Sigmoid colon (tissue), 7 donors: ENCODE data around the gene BCAS3. TPM values are rescaled to one million over a fixed set of nuclear protein-coding genes. Genes with fewer than 3 reads are reported as not detected.
"Not testable (repeated sequence)": the region's sequence is repeated elsewhere in the genome, so short reads cannot be mapped to it uniquely, and the experiment has no call there.

Experiments used
- DNase-seq: peaks from one replicate; pipeline ENCODE4 v3.0.0-alpha.2; 2019
- H3K27ac ChIP-seq, 4 donors: fragments of 200-600 bp; sonication (generic); one replicate each; pipeline ENCODE4 v1.5.1; 2016 to 2019; ENCODE audit warnings: mild to moderate bottlenecking in 1 of 4
- H3K27me3 ChIP-seq, 3 donors: fragments of 200-600 bp; sonication (generic); one replicate each; pipeline ENCODE4 v1.5.1; 2019; ENCODE audit warnings: mild to moderate bottlenecking in 1 of 3
- H3K36me3 ChIP-seq, 4 donors: fragments of 200-600 bp; sonication (generic); one replicate each; pipeline ENCODE4 v1.5.1; 2016 to 2019
- H3K4me1 ChIP-seq, 4 donors: fragments of 200-600 bp; sonication (generic); one replicate each; pipeline ENCODE4 v1.5.1; 2017 to 2019
- H3K4me3 ChIP-seq, 4 donors: fragments of 200-600 bp; sonication (generic); one replicate each; pipeline ENCODE4 v1.5.1; 2017 to 2019; ENCODE audit warnings: mild to moderate bottlenecking in 2 of 4, moderate library complexity in 1 of 4
- H3K9me3 ChIP-seq, 4 donors: fragments of 200-600 bp in 3 of 4; sonication (generic) in 3 of 4; one replicate each; pipeline versions ENCODE4 v1.5.1 to v1.6.1; 2013 to 2019
- CTCF ChIP-seq, 4 experiments: fragments of 450-650 bp in 3 of 4; fragments of 200-600 bp in 1 of 4; IDR thresholded peaks; one replicate each; pipeline ENCODE4 v1.5.1; 2016 to 2019; ENCODE audit warnings: antibody characterized with exemption in 4 of 4, mild to moderate bottlenecking in 3 of 4, moderate library complexity in 2 of 4
- EP300 ChIP-seq, 4 donors: sonication (generic); formaldehyde crosslinking; IDR thresholded peaks; one replicate each; pipeline ENCODE4 v1.6.1; 2017; ENCODE audit warnings: antibody characterized with exemption in 4 of 4
- POLR2A ChIP-seq, 2 donors: fragments of 450-650 bp; IDR thresholded peaks; one replicate each; pipeline ENCODE4 v1.6.1; 2016; ENCODE audit warnings: antibody characterized with exemption in 2 of 2, mild to moderate bottlenecking in 2 of 2, moderate library complexity in 2 of 2
- POLR2AphosphoS5 ChIP-seq, 4 donors: sonication (generic); formaldehyde crosslinking; IDR thresholded peaks; one replicate each; pipeline ENCODE4 v1.6.1; 2017; ENCODE audit warnings: antibody characterized with exemption in 4 of 4
- WGBS, 2 donors: extraction: QIAGEN DNeasy Blood & Tissue Kit; methylation state at CpG; one replicate each; pipeline ENCODE4 v1.1.7; 2013; 5-methylcytosine and 5-hydroxymethylcytosine counted together
- intact Hi-C: fragments of 100-400 bp; cut with DNase I; formaldehyde crosslinking; loops from one replicate; pipeline ENCODE4 v1.15.1; 2023
- polyA plus RNA-seq, 3 donors: library from polyadenylated mRNA; stranded (reverse); fragments of 200-250 nt; gene quantifications; one replicate each; pipeline ENCODE4 v1.2.3, GENCODE V29; 2013
- total RNA-seq, 4 donors: library from RNA; depleted of rRNA; stranded (reverse); fragments of >200 nt; gene quantifications; one replicate each; pipeline ENCODE4 v1.1.0, GENCODE V29; 2016
- donor health status: healthy with polysubstance abuse.
- donor health status: Bipolar disorder and iron deficiency.
- donor health status: healthy.

BCAS3 gene
- total and polyA plus RNA-seq, 7 donors, result 6.3 to 38.5 (median 28.5) TPM

GRCh38 chr17:60971515-60972369, 294.1 kb downstream of the BCAS3 start:
- Histone ChIP-seq H3K9me3 (no peaks in the 10 kb centered on the region), H3K4me1 (no peaks in the 10 kb centered on the region), H3K4me3 (no peak overlapping the region), H3K27me3 (no peaks in the 10 kb centered on the region), H3K36me3 (no peaks in the 10 kb centered on the region), H3K27ac (no peak overlapping the region)
- no peak for DNase-seq
- intact Hi-C loops, result no loop called here
- 49 to 64% methylated on average over 6 of the region's 6 CpGs for WGBS, 2 donors
- no peak for TF ChIP-seq POLR2A (IDR thresholded peaks at IDR 0.05)
- no peak for TF ChIP-seq POLR2AphosphoS5 (IDR thresholded peaks at IDR 0.05)
- peak in 2 of 4 experiments; percentile 9 to 28 for TF ChIP-seq CTCF (IDR thresholded peaks at IDR 0.05)
- no peak for TF ChIP-seq EP300 (IDR thresholded peaks at IDR 0.05)

- intact Hi-C loops, H3K4me3 ChIP-seq, H3K4me1 ChIP-seq, H3K27me3 ChIP-seq, DNase-seq, H3K9me3 ChIP-seq, H3K36me3 ChIP-seq, H3K27ac ChIP-seq: not testable (repeated sequence)
- 95 to 99% methylated on average over 20 to 21 of the region's 23 CpGs for WGBS, 2 donors
These were observed 299.2 kb downstream of the BCAS3 start for GRCh38 chr17:60976861-60977260.

GRCh38 chr17:60989379-60989778, 311.7 kb downstream of the BCAS3 start:
- no peak overlapping the region for H3K27ac ChIP-seq
- DNase-seq, result no peak
- no peaks in the 10 kb centered on the region for H3K9me3 ChIP-seq
- no peak overlapping the region for H3K4me3 ChIP-seq
- intact Hi-C loops, result no loop called here
- TF ChIP-seq EP300 (IDR thresholded peaks at IDR 0.05) (no peak), POLR2A (IDR thresholded peaks at IDR 0.05) (no peak), POLR2AphosphoS5 (IDR thresholded peaks at IDR 0.05) (no peak), CTCF (IDR thresholded peaks at IDR 0.05) (no peak)
- H3K27me3 ChIP-seq, result no peaks in the 10 kb centered on the region
- no peaks in the 10 kb centered on the region for H3K4me1 ChIP-seq
- H3K36me3 ChIP-seq, result no peaks in the 10 kb centered on the region

GRCh38 chr17:60989846-60990245, 312.2 kb downstream of the BCAS3 start:
- intact Hi-C loops, result no loop called here
- Histone ChIP-seq H3K4me3 (no peak overlapping the region), H3K27ac (no peak overlapping the region), H3K9me3 (no peaks in the 10 kb centered on the region), H3K27me3 (no peaks in the 10 kb centered on the region), H3K4me1 (no peaks in the 10 kb centered on the region), H3K36me3 (no peaks in the 10 kb centered on the region)
- no peak for DNase-seq
- 88 to 95% methylated on average over 9 of the region's 9 CpGs for WGBS, 2 donors
- no peak for TF ChIP-seq EP300 (IDR thresholded peaks at IDR 0.05)
- TF ChIP-seq POLR2A (IDR thresholded peaks at IDR 0.05), result no peak
- no peak for TF ChIP-seq POLR2AphosphoS5 (IDR thresholded peaks at IDR 0.05)
- TF ChIP-seq CTCF (IDR thresholded peaks at IDR 0.05), result no peak

- H3K4me3 ChIP-seq, result no peak overlapping the region
- H3K4me1 ChIP-seq, result no peaks in the 10 kb centered on the region
- no peaks in the 10 kb centered on the region for H3K36me3 ChIP-seq
- WGBS, 2 donors, result 76 to 79% methylated on average over 3 of the region's 3 CpGs
- H3K27ac ChIP-seq, result no peak overlapping the region
- H3K9me3 ChIP-seq, result no peaks in the 10 kb centered on the region
- no peak for TF ChIP-seq POLR2AphosphoS5 (IDR thresholded peaks at IDR 0.05)
- TF ChIP-seq CTCF (IDR thresholded peaks at IDR 0.05), result no peak
- TF ChIP-seq POLR2A (IDR thresholded peaks at IDR 0.05), result no peak
- TF ChIP-seq EP300 (IDR thresholded peaks at IDR 0.05), result no peak
- no peak for DNase-seq
- intact Hi-C loops, result no loop called here
- H3K27me3 ChIP-seq, result no peaks in the 10 kb centered on the region
These were observed 315.8 kb downstream of the BCAS3 start for GRCh38 chr17:60993497-60993896.
